Measurements from ENCODE around the gene GTPBP1. TPM values are rescaled to one million over a fixed set of nuclear protein-coding genes. Genes with fewer than 3 reads are reported as not detected.

Gene GTPBP1
- total RNA-seq, 1 experiment from 2014 or later, result 94.7 TPM

DNA sequence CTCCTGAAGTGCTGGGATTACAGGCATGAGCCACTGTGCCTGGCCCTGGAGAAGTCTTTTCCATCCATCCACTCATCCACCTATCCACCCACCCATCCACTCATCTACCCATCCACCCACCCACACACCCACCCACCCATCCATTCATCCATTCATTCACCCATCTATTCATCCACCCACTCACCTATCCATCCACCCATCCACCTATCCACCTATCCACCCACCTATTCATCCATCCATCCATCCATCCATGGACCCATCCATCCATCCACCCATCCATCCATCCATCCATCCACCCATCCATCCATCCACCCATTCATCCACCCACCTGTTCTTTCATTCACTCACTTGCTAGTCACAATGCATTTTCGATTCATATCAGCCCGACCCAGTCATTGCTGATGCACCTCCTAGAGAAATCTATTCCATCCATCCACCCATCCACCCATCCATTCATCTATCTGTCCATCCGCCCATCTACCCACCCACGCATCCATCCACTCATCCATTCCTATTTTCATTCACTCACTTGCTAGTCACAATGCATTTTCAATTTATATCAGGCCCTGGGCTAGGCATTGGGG lies 67.7 kb downstream of the GTPBP1 start:
- no peak for DNase-seq
- Histone ChIP-seq H3K9me2 (ENCODE audit: insufficient read depth) (no peaks in the 10 kb centered on the region), H3K4me1 (replicated peaks; ENCODE audit: insufficient read depth) (no peaks in the 10 kb centered on the region), H3K27me3 (ENCODE audit: insufficient read depth, low read depth) (no peaks in the 10 kb centered on the region), H3K79me2 (ENCODE audit: low read depth) (no peaks in the 10 kb centered on the region), H3K4me2 (no peak overlapping the region), H3K4me3 (no peak overlapping the region), H2AFZ (no peak overlapping the region), H3K9me3 (ENCODE audit: insufficient read depth, low read depth) (no peaks in the 10 kb centered on the region), H3F3A (ENCODE audit: insufficient read depth, low read depth) (0 out of 2 replicates have a peak, but pooled peaks cover 4% of the 10 kb centered on the region), H3K36me3 (ENCODE audit: low read depth) (no peaks in the 10 kb centered on the region), H3K27ac (no peak overlapping the region), H4K20me1 (ENCODE audit: insufficient read depth) (no peaks in the 10 kb centered on the region)
- BruUV-seq (replicated peaks), result no TSS peak
- ChIA-PET CTCF (no interaction called here), POLR2A (ENCODE audit: unreplicated experiment) (no interaction called here)
- intact Hi-C loops (cut with micrococcal nuclease; ENCODE audit: unreplicated experiment), result no loop called here
- no peak for TF ChIP-seq EZH2 (IDR thresholded peaks at IDR 0.05; ENCODE audit: low read depth)
- TF ChIP-seq, protein P1, sequence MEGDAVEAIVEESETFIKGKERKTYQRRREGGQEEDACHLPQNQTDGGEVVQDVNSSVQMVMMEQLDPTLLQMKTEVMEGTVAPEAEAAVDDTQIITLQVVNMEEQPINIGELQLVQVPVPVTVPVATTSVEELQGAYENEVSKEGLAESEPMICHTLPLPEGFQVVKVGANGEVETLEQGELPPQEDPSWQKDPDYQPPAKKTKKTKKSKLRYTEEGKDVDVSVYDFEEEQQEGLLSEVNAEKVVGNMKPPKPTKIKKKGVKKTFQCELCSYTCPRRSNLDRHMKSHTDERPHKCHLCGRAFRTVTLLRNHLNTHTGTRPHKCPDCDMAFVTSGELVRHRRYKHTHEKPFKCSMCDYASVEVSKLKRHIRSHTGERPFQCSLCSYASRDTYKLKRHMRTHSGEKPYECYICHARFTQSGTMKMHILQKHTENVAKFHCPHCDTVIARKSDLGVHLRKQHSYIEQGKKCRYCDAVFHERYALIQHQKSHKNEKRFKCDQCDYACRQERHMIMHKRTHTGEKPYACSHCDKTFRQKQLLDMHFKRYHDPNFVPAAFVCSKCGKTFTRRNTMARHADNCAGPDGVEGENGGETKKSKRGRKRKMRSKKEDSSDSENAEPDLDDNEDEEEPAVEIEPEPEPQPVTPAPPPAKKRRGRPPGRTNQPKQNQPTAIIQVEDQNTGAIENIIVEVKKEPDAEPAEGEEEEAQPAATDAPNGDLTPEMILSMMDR (conservative IDR thresholded peaks at IDR 0.05), result no peak

DNA sequence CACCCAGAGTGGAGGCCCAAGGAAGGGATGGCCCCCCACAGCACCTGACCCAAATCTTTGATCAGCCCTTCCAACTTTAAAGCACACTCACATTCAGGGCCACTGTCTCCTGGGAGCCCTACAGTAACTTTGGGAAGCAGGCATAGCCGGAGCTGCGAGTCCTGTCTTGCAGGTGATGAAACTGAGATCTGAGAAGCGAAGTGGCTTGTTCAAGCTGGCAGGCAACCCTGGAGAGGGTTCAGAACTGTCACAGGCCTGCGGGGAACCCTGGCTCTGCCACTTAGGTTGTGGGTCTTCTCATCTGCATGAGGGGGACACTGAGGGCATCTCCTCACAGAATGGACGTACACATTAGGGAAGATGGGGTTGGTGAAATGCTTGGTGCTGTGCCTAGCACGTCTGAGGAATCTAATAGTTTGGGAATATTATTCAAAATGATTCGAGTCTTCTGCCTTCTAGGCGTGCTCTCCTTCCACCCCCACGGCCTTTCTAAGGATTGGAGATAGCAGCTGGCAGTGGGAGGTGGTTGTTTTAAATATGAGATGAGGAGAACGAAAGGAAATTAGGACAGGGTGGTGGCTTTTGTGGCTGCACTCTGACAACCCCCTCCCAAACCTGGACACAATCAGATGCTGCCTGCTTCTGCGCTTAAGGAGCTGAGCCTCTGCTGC lies 68.9 kb downstream of the GTPBP1 start:
- no TSS peak for BruUV-seq (replicated peaks)
- POLR2A ChIA-PET (ENCODE audit: unreplicated experiment), result interaction anchor here (0.7 kb wide), 1 partner anchor 10 kb away, joined by 4 read pairs; no protein-coding TSS in a partner anchor
- Histone ChIP-seq H4K20me1 (ENCODE audit: insufficient read depth) (no peaks in the 10 kb centered on the region), H3K4me1 (replicated peaks; ENCODE audit: insufficient read depth) (no peaks in the 10 kb centered on the region), H3K27me3 (ENCODE audit: insufficient read depth, low read depth) (no peaks in the 10 kb centered on the region), H3F3A (ENCODE audit: insufficient read depth, low read depth) (0 out of 2 replicates have a peak, but pooled peaks cover 4% of the 10 kb centered on the region), H3K27ac (no peak overlapping the region), H3K36me3 (ENCODE audit: low read depth) (no peaks in the 10 kb centered on the region), H3K79me2 (ENCODE audit: low read depth) (no peaks in the 10 kb centered on the region), H3K9me3 (ENCODE audit: insufficient read depth, low read depth) (no peaks in the 10 kb centered on the region), H2AFZ (no peak overlapping the region), H3K4me2 (no peak overlapping the region), H3K9me2 (ENCODE audit: insufficient read depth) (no peaks in the 10 kb centered on the region), H3K4me3 (no peak overlapping the region)
- TF ChIP-seq, protein P1 (conservative IDR thresholded peaks at IDR 0.05), result no peak
- no peak for TF ChIP-seq EZH2 (IDR thresholded peaks at IDR 0.05; ENCODE audit: low read depth)
- DNase-seq, result no peak
- intact Hi-C loops (cut with micrococcal nuclease; ENCODE audit: unreplicated experiment), result no loop called here
- CTCF ChIA-PET, result no interaction called here

DNA sequence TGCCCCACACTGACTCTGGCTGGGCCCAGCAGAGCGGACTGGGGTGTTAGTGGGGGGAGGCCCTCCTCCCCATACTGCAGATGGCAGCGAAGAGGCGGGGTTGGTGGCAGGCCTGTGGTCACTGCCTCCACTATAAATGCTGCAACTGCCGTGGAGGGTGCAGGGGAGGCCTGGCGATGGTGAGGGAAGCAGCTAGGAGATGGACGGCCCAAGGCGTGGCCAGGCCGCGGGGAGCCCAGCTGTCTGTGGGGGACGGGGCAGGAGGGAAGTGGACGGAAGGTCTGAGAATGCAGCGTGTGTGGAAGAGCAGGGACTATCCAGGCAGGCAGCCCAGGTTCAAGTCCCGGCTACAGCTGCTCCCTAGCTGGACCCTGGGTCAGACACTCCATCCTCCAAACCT lies 69.9 kb downstream of the GTPBP1 start:
- H3K9me3 ChIP-seq (ENCODE audit: insufficient read depth, low read depth), result no peaks in the 10 kb centered on the region
- no peaks in the 10 kb centered on the region for H3K27me3 ChIP-seq (ENCODE audit: insufficient read depth, low read depth)
- no peaks in the 10 kb centered on the region for H3K4me1 ChIP-seq (replicated peaks; ENCODE audit: insufficient read depth)
- intact Hi-C loops (cut with micrococcal nuclease; ENCODE audit: unreplicated experiment), result no loop called here
- no peaks in the 10 kb centered on the region for H3K36me3 ChIP-seq (ENCODE audit: low read depth)
- 0 out of 2 replicates have a peak, but pooled peaks cover 4% of the 10 kb centered on the region for H3F3A ChIP-seq (ENCODE audit: insufficient read depth, low read depth)
- ChIA-PET POLR2A (ENCODE audit: unreplicated experiment) (no interaction called here), CTCF (no interaction called here)
- H3K9me2 ChIP-seq (ENCODE audit: insufficient read depth), result no peaks in the 10 kb centered on the region
- H3K4me2 ChIP-seq, result no peak overlapping the region
- DNase-seq, result no peak
- H2AFZ ChIP-seq, result no peak overlapping the region
- no peak overlapping the region for H3K27ac ChIP-seq
- TF ChIP-seq EZH2 (IDR thresholded peaks at IDR 0.05; ENCODE audit: low read depth), result no peak
- TF ChIP-seq, protein P1 (conservative IDR thresholded peaks at IDR 0.05), result no peak
- H3K4me3 ChIP-seq, result no peak overlapping the region
- H3K79me2 ChIP-seq (ENCODE audit: low read depth), result no peaks in the 10 kb centered on the region
- H4K20me1 ChIP-seq (ENCODE audit: insufficient read depth), result no peaks in the 10 kb centered on the region
- no TSS peak for BruUV-seq (replicated peaks)

All from PC-9 (cell line).